ENCODE data around the gene RPTOR.
"Not testable (repeated sequence)": the region's sequence is repeated elsewhere in the genome, so short reads cannot be mapped to it uniquely, and the experiment has no call there.

The RPTOR gene

GRCh38 chr17:80763293-80763867, 218.7 kb downstream of the RPTOR start:
- POLR2A ChIA-PET: no interaction called here

GRCh38 chr17:80764627-80765145, 220.0 kb downstream of the RPTOR start:
- CTCF ChIA-PET: interaction anchor here (1.5 kb wide), 1 partner anchor 10 kb away, joined by 5 read pairs; no protein-coding TSS in a partner anchor

More at GRCh38 chr17:80763293-80763867, 218.7 kb downstream of the RPTOR start:
- DNase-seq (ENCODE audit: extremely low spot score): no peak
- no peak for TF ChIP-seq CTCF (IDR thresholded peaks at IDR 0.05; ENCODE audit: control extremely low read depth, extremely low read depth, low read depth, missing control alignments)
- CTCF ChIA-PET: interaction anchor here (2.3 kb wide), 1 partner anchor 17 kb away, joined by 9 read pairs; no protein-coding TSS in a partner anchor

GRCh38 chr17:80765241-80765961, 220.8 kb downstream of the RPTOR start:
- TF ChIP-seq CTCF (IDR thresholded peaks at IDR 0.05; ENCODE audit: control extremely low read depth, extremely low read depth, low read depth, missing control alignments): no peak
- no peak for DNase-seq (ENCODE audit: extremely low spot score)
- ChIA-PET POLR2A (no interaction called here), CTCF (interaction anchor here (1.5 to 2.1 kb wide), 2 partner anchors 9 to 11 kb away, joined by 4 to 5 read pairs; no protein-coding TSS in a partner anchor)

More at GRCh38 chr17:80764627-80765145, 220.0 kb downstream of the RPTOR start:
- POLR2A ChIA-PET; DNase-seq (ENCODE audit: extremely low spot score): not testable (repeated sequence)

GRCh38 chr17:80766290-80766855, 221.7 kb downstream of the RPTOR start:
- POLR2A ChIA-PET: no interaction called here
- TF ChIP-seq CTCF (IDR thresholded peaks at IDR 0.05; ENCODE audit: control extremely low read depth, extremely low read depth, low read depth, missing control alignments): no peak
- CTCF ChIA-PET: interaction anchor here (1.5 to 2.1 kb wide), 2 partner anchors 8 to 10 kb away, joined by 4 to 5 read pairs; no protein-coding TSS in a partner anchor
- no peak for DNase-seq (ENCODE audit: extremely low spot score)

- no peak for TF ChIP-seq CTCF (IDR thresholded peaks at IDR 0.05; ENCODE audit: control extremely low read depth, extremely low read depth, low read depth, missing control alignments)
- no peak for DNase-seq (ENCODE audit: extremely low spot score)
- POLR2A ChIA-PET: no interaction called here
- CTCF ChIA-PET: interaction anchor here (1.2 to 1.3 kb wide), 2 partner anchors 14 to 23 kb away, joined by 3 read pairs; no protein-coding TSS in a partner anchor
Measured at GRCh38 chr17:80768389-80768788, 223.8 kb downstream of the RPTOR start.

- ChIA-PET POLR2A (no interaction called here), CTCF (interaction anchor here (1.3 kb wide), 1 partner anchor 23 kb away, joined by 3 read pairs; no protein-coding TSS in a partner anchor)
- no peak for DNase-seq (ENCODE audit: extremely low spot score)
- no peak for TF ChIP-seq CTCF (IDR thresholded peaks at IDR 0.05; ENCODE audit: control extremely low read depth, extremely low read depth, low read depth, missing control alignments)
Measured at GRCh38 chr17:80768936-80769335, 224.3 kb downstream of the RPTOR start.

Data from GM10248 (cell line).